CD8-positive, alpha-beta memory T cell (primary cell): ENCODE results near the gene LIPA. TPM values are rescaled to one million over a fixed set of nuclear protein-coding genes. Genes with fewer than 3 reads are reported as not detected.
"Not testable (repeated sequence)": the region's sequence is repeated elsewhere in the genome, so short reads cannot be mapped to it uniquely, and the experiment has no call there.

Experiments used
- CTCF ChIA-PET: fragments of 350-600 bp; sonication (Branson Sonifier 250); formaldehyde crosslinking; loops from one replicate; lab custom pipeline; 2021; ENCODE audit warnings: antibody characterized with exemption; lab: Charles Lee
- POLR2A ChIA-PET: fragments of 350-600 bp; sonication (Branson Sonifier 250); formaldehyde crosslinking; loops from one replicate; lab custom pipeline; 2021; ENCODE audit warnings: antibody characterized with exemption; lab: Charles Lee
- DNase-seq, 5 donors: peaks; one replicate each; pipeline versions ENCODE4 v3.0.0 to v3.0.0-alpha.2; 2020 to 2022; ENCODE audit warnings: mixed read lengths in 1 of 5
- H3K27ac ChIP-seq: one replicate; pipeline ENCODE4 v1.7.0; 2013; ENCODE audit warnings: low read depth, mild to moderate bottlenecking, low read length, moderate library complexity
- H3K27me3 ChIP-seq: 2 replicates; pipeline ENCODE4 v1.7.0; 2013; ENCODE audit warnings: low read length, mild to moderate bottlenecking; ENCODE audit not compliant: insufficient read depth, poor library complexity, severe bottlenecking
- H3K36me3 ChIP-seq: 2 replicates; pipeline ENCODE4 v1.7.0; 2013; ENCODE audit warnings: mild to moderate bottlenecking, low read length, moderate library complexity; ENCODE audit not compliant: insufficient read depth
- H3K4me1 ChIP-seq: 2 replicates; pipeline ENCODE4 v1.7.0; 2013; ENCODE audit warnings: mild to moderate bottlenecking, low read length, moderate library complexity; ENCODE audit not compliant: insufficient read depth
- H3K4me3 ChIP-seq: 2 replicates; pipeline ENCODE4 v1.7.0; 2013; ENCODE audit warnings: mild to moderate bottlenecking, low read length
- H3K9me3 ChIP-seq: 2 replicates; pipeline ENCODE4 v1.7.0; 2013; ENCODE audit warnings: mild to moderate bottlenecking, low read length
- H3K27ac Mint-ChIP-seq, 8 donors: one replicate each; pipeline ENCODE4 v1.8.0; 2020 to 2021; ENCODE audit warnings: mixed read lengths in 8 of 8, mild to moderate bottlenecking in 6 of 8, inconsistent platforms in 3 of 8, moderate library complexity in 3 of 8
- H3K27me3 Mint-ChIP-seq, 2 donors: one replicate each; pipeline ENCODE4 v1.8.0; 2020 to 2021; ENCODE audit warnings: mixed read lengths in 2 of 2, mild to moderate bottlenecking in 1 of 2, moderate library complexity in 1 of 2
- H3K36me3 Mint-ChIP-seq, 3 donors: one replicate each; pipeline ENCODE4 v1.8.0; 2020 to 2021; ENCODE audit warnings: mixed read lengths in 3 of 3, inconsistent platforms in 1 of 3, mild to moderate bottlenecking in 1 of 3
- H3K4me1 Mint-ChIP-seq, 3 donors: one replicate each; pipeline ENCODE4 v1.8.0; 2020 to 2021; ENCODE audit warnings: mixed read lengths in 3 of 3, inconsistent platforms in 1 of 3, mild to moderate bottlenecking in 1 of 3
- H3K4me3 Mint-ChIP-seq, 7 donors: one replicate each; pipeline ENCODE4 v1.8.0; 2020 to 2021; ENCODE audit warnings: mixed read lengths in 7 of 7, mild to moderate bottlenecking in 6 of 7, moderate library complexity in 4 of 7, inconsistent platforms in 2 of 7
- H3K9me3 Mint-ChIP-seq, 5 donors: one replicate each; pipeline ENCODE4 v1.8.0; 2020 to 2022; ENCODE audit warnings: mixed read lengths in 5 of 5, mild to moderate bottlenecking in 3 of 5, moderate library complexity in 2 of 5, inconsistent platforms in 1 of 5
- polyA plus RNA-seq: library from polyadenylated mRNA; unstranded; fragments of 300-500 nt; fragmentation: Illumina TruSeq; gene quantifications from one replicate; pipeline ENCODE4 v1.2.3, GENCODE V29; 2021
- total RNA-seq, 2 experiments: library from RNA; stranded (reverse); gene quantifications; one replicate each; pipeline ENCODE4 v1.2.3, GENCODE V29; 2021

The LIPA gene
- total and polyA plus RNA-seq, 3 experiments from 2014 or later = 22.9 to 98.0 (median 23.9) TPM

GRCh38 chr10:89247623-89248022 lies 4.0 kb downstream of the LIPA start:
- POLR2A ChIA-PET = not testable (repeated sequence)

GRCh38 chr10:89245802-89246201 lies 5.8 kb downstream of the LIPA start:
- POLR2A ChIA-PET = no interaction called here
- H3K9me3 Mint-ChIP-seq = no peaks in the 10 kb centered on the region
- DNase-seq = no peak
- Histone ChIP-seq H3K4me1 (peaks cover 6% of the 10 kb centered on the region), H3K36me3 (no peaks in the 10 kb centered on the region), H3K27me3 (no peaks in the 10 kb centered on the region), H3K9me3 (no peaks in the 10 kb centered on the region), H3K27ac (no peak overlapping the region), H3K4me3 (no peak overlapping the region)
- CTCF ChIA-PET = no interaction called here
- H3K27ac Mint-ChIP-seq = no peak overlapping the region
- no peak overlapping the region for H3K4me3 Mint-ChIP-seq
- H3K27me3 Mint-ChIP-seq = no peaks in the 10 kb centered on the region
- peaks cover 0 to 34% (median 12%) of the 10 kb centered on the region in 3 donors for H3K36me3 Mint-ChIP-seq
- peaks cover 22 to 29% (median 22%) of the 10 kb centered on the region in 3 donors for H3K4me1 Mint-ChIP-seq

More at GRCh38 chr10:89247623-89248022, 4.0 kb downstream of the LIPA start:
- not testable (repeated sequence) for H3K27me3 ChIP-seq, H3K4me3 ChIP-seq, H3K9me3 Mint-ChIP-seq, DNase-seq, H3K36me3 ChIP-seq, H3K27ac ChIP-seq, H3K27me3 Mint-ChIP-seq, H3K27ac Mint-ChIP-seq, H3K9me3 ChIP-seq
- Mint-ChIP-seq H3K4me1 (peaks cover 27 to 31% (median 30%) of the 10 kb centered on the region in 3 donors), H3K36me3 (peaks cover 0 to 25% (median 10%) of the 10 kb centered on the region in 3 donors), H3K4me3 (peak overlapping the region in 1 of 7 donors; percentile 24)
- CTCF ChIA-PET = interaction anchor here (0.8 to 1.7 kb wide), 2 partner anchors 22 to 80 kb away, joined by 3 to 4 read pairs; partner anchors contain the start of gene IFIT3
- H3K4me1 ChIP-seq = peaks cover 15% of the 10 kb centered on the region

DNA sequence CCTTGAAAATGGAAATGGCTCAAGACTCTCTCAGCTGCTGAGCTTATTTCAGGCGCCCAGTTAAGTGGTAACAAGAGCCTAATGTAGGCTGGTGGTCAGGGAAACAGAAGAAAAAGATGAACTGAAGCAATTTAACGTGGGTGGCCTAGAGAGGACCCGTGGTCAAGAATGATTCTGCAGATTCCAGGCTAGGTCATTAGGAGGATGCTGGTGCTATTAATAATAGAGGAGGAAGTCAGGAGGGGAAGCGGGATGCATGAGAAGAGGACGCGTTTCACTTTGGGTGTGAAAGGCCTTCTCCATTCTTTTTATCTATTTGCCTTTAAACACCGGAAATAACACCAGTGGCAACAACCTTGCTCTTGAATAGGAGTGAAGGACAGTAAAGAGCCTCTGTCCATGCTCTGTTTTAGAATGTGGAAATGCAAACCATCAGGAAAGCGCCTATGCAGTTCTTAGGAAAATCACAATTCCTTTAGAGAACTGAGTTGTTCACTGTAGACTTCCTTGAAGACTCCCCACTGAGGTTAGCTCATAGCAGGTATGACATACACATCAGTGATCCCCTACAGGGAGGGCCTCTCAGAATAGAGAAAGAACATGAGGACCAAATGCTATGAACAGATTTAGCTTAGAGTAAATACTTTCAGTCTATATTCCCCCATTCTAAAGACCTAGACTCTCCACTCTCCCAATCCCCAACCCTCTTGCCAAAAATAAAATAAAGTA lies 8.6 kb downstream of the LIPA start:
- H3K27me3 ChIP-seq = no peaks in the 10 kb centered on the region
- peak overlapping the region in 1 of 8 donors; percentile 16 for H3K27ac Mint-ChIP-seq
- H3K27me3 Mint-ChIP-seq = no peaks in the 10 kb centered on the region
- no peaks in the 10 kb centered on the region for H3K9me3 ChIP-seq
- H3K4me1 Mint-ChIP-seq = peaks cover 3 to 11% (median 6%) of the 10 kb centered on the region in 3 donors
- H3K27ac ChIP-seq = no peak overlapping the region
- peaks cover 0 to 58% (median 15%) of the 10 kb centered on the region in 3 donors for H3K36me3 Mint-ChIP-seq
- H3K4me1 ChIP-seq = no peaks in the 10 kb centered on the region
- H3K4me3 Mint-ChIP-seq = no peak overlapping the region
- ChIA-PET POLR2A (no interaction called here), CTCF (interaction anchor here (1.0 kb wide), 1 partner anchor 29 kb away, joined by 3 read pairs; no protein-coding TSS in a partner anchor)
- H3K9me3 Mint-ChIP-seq = no peaks in the 10 kb centered on the region
- peaks cover 12% of the 10 kb centered on the region for H3K36me3 ChIP-seq
- no peak overlapping the region for H3K4me3 ChIP-seq
- DNase-seq = no peak

DNA sequence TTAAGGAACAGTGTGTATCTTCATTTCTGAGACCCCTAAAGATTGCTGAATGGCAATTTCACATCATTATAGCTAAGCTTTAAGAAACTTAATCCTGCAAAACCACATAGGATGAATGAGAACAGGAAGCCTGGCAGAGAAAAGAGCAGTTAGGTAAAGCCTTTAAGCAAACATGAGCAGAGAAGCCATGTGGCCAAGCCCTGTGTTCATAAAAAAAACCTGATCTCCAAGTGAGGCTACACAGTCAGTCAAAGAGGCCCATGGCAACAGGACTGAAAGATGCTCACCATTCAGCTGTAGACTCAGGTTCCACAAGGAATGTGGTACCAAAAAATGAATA lies 9.3 kb downstream of the LIPA start:
- Mint-ChIP-seq H3K27me3 (no peaks in the 10 kb centered on the region), H3K4me1 (peaks cover under 1 to 11% (median 6%) of the 10 kb centered on the region in 3 donors), H3K27ac (no peak overlapping the region), H3K9me3 (no peaks in the 10 kb centered on the region), H3K4me3 (no peak overlapping the region), H3K36me3 (peaks cover 0 to 59% (median 14%) of the 10 kb centered on the region in 3 donors)
- Histone ChIP-seq H3K27me3 (no peaks in the 10 kb centered on the region), H3K4me3 (no peak overlapping the region), H3K27ac (no peak overlapping the region), H3K36me3 (peaks cover 12% of the 10 kb centered on the region), H3K9me3 (no peaks in the 10 kb centered on the region), H3K4me1 (no peaks in the 10 kb centered on the region)
- no peak for DNase-seq
- POLR2A ChIA-PET = no interaction called here
- CTCF ChIA-PET = interaction anchor here (1.0 kb wide), 1 partner anchor 28 kb away, joined by 3 read pairs; no protein-coding TSS in a partner anchor

DNA sequence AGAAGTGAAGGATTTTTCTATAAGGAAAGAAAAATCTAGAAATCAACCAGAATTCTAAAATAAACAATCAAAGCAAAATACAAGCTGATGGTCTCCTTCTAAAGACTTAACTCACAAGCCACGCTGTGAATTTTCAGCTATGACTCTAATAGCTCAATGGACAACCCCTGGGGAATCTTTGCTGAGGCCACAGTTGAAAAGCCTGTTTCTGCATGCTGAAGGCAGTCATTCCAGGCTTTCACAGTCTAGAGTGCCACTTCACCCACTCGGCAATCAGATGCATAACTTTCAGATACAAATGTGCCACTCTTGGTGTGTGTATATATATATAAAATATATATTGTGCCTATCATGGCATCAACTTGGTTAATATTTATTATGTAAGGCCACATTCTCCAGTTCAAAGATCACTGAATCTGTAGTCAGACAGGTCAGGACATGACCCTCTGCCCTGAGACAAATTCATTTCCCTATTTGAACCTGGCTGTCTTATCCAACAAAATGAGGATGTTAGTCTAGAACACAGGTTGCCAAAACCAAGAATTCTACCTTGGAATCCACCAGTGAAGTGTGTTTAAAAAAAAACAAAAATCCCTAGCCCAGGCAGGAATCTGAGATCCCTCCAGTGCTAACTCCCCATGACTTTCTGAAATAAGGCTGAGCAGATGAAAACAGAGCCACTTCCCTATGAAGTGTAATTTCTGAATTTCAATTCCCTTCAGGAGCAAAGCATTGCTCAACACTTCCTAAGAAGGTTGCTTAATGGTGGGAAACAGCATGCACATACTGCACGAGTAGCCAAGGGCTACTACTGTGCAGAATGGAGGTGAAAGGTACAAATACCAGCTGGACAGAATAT lies 9.9 kb downstream of the LIPA start:
- H3K4me3 ChIP-seq = no peak overlapping the region
- POLR2A ChIA-PET = no interaction called here
- H3K27me3 ChIP-seq = no peaks in the 10 kb centered on the region
- DNase-seq = no peak
- H3K27ac ChIP-seq = no peak overlapping the region
- H3K36me3 ChIP-seq = peaks cover 12% of the 10 kb centered on the region
- Mint-ChIP-seq H3K9me3 (no peaks in the 10 kb centered on the region), H3K4me1 (peaks cover 0 to 11% (median 6%) of the 10 kb centered on the region in 3 donors), H3K4me3 (no peak overlapping the region), H3K36me3 (peaks cover 0 to 59% (median 15%) of the 10 kb centered on the region in 3 donors), H3K27ac (no peak overlapping the region), H3K27me3 (no peaks in the 10 kb centered on the region)
- H3K9me3 ChIP-seq = no peaks in the 10 kb centered on the region
- CTCF ChIA-PET = no interaction called here
- no peaks in the 10 kb centered on the region for H3K4me1 ChIP-seq

DNA sequence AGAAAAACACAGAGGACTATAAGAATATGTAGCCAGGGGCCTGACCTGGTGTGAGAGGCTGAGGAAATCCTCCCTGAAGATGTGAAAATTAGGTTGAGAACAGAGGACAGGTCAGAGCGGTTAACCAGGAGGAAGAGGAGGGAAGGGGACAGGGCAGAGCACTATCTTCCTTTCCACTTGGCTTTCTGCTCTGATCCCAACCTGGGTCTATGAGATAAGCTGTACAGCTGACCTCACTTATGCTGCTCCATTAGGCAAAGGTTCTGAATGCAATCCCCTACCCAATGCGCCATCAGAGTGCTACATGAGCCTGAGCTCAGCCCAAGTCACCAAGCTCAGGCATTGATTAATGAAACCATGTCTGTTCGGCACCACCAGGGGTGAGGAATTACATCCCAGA lies 10.5 kb downstream of the LIPA start:
- CTCF ChIA-PET = no interaction called here
- POLR2A ChIA-PET = no interaction called here
- H3K9me3 Mint-ChIP-seq = no peaks in the 10 kb centered on the region

DNA sequence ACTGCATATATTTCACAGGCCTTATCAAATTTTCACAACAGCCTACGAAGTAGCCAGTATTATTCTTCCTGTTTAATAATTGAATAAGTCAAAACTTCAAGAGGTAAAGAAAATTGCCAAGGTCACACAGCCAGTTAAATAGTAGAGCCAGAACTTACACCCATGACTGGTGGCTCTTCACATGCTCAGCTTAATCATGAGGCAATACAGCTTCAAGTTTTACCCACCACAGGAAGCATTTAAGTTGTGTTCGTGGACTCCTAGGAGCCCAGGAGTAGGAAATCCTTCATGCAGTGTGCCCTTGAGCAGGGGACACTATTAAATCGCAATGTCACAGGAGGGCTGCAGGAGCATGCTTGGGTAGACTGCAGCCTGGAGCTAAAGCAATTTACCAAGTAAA lies 11.1 kb downstream of the LIPA start:
- ChIA-PET POLR2A (no interaction called here), CTCF (no interaction called here)
- DNase-seq = no peak
- H3K36me3 ChIP-seq = peaks cover 12% of the 10 kb centered on the region
- H3K9me3 ChIP-seq = no peaks in the 10 kb centered on the region
- Mint-ChIP-seq H3K36me3 (peaks cover 3 to 61% (median 15%) of the 10 kb centered on the region in 3 donors), H3K9me3 (no peaks in the 10 kb centered on the region), H3K4me1 (peaks cover 3 to 11% (median 6%) of the 10 kb centered on the region in 3 donors), H3K4me3 (no peak overlapping the region), H3K27ac (no peak overlapping the region), H3K27me3 (no peaks in the 10 kb centered on the region)
- no peaks in the 10 kb centered on the region for H3K27me3 ChIP-seq
- no peak overlapping the region for H3K4me3 ChIP-seq
- no peaks in the 10 kb centered on the region for H3K4me1 ChIP-seq
- H3K27ac ChIP-seq = no peak overlapping the region

More for the DNA sequence above, 10.5 kb downstream of the LIPA start:
- Mint-ChIP-seq H3K27me3 (no peaks in the 10 kb centered on the region), H3K36me3 (peaks cover 3 to 63% (median 20%) of the 10 kb centered on the region in 3 donors), H3K4me3 (no peak overlapping the region), H3K27ac (peak overlapping the region in 1 of 8 donors; percentile 36), H3K4me1 (peaks cover 3 to 11% (median 6%) of the 10 kb centered on the region in 3 donors)
- DNase-seq = no peak
- H3K36me3 ChIP-seq = peaks cover 12% of the 10 kb centered on the region
- H3K27ac ChIP-seq = no peak overlapping the region
- H3K9me3 ChIP-seq = no peaks in the 10 kb centered on the region
- no peak overlapping the region for H3K4me3 ChIP-seq
- H3K4me1 ChIP-seq = no peaks in the 10 kb centered on the region
- H3K27me3 ChIP-seq = no peaks in the 10 kb centered on the region
